A673 (cell line): Measurements from ENCODE around the gene CDK2. TPM values are rescaled to one million over a fixed set of nuclear protein-coding genes. Genes with fewer than 3 reads are reported as not detected.

ENCODE experiments used
- BruUV-seq: library from RNA; stranded (reverse); fragments of 400-500 nt; replicated peaks from 2 replicates; lab custom pipeline; 2021; lab: Mats Ljungman, UMichigan
- CTCF ChIA-PET: fragments of 300-600 bp; sonication (Branson Sonifier 250); formaldehyde crosslinking; loops from one replicate; lab custom pipeline; 2022; ENCODE audit warnings: antibody characterized with exemption; lab: Charles Lee
- POLR2A ChIA-PET: fragments of 300-600 bp; sonication (Branson Sonifier 250); formaldehyde crosslinking; loops from one replicate; lab custom pipeline; 2022; ENCODE audit warnings: antibody characterized with exemption; ENCODE audit not compliant: low non-redundant PET; lab: Charles Lee
- DNase-seq: peaks from one replicate; pipeline ENCODE4 v3.0.0-alpha.2; 2015; ENCODE audit warnings: low spot score
- H3K27ac ChIP-seq: fragments of 200-600 bp; sonication (generic); 2 replicates; pipeline ENCODE4 v1.5.1; 2016; ENCODE audit warnings: mixed run types, low read depth, mild to moderate bottlenecking, mixed read lengths, antibody characterized with exemption, low read length; ENCODE audit not compliant: poor library complexity, severe bottlenecking
- H3K27me3 ChIP-seq: fragments of 200-600 bp; sonication (generic); replicated peaks from 2 replicates; pipeline ENCODE4 v1.6.1; 2017; ENCODE audit warnings: mixed run types, low read depth, mild to moderate bottlenecking, mixed read lengths, antibody characterized with exemption, low read length; ENCODE audit not compliant: insufficient read depth, poor library complexity
- H3K36me3 ChIP-seq: fragments of 200-600 bp; sonication (generic); 2 replicates; pipeline ENCODE4 v1.6.1; 2016; ENCODE audit warnings: mixed run types, mild to moderate bottlenecking, mixed read lengths, antibody characterized with exemption, low read length; ENCODE audit not compliant: insufficient read depth, poor library complexity, severe bottlenecking
- H3K4me1 ChIP-seq: fragments of 200-600 bp; sonication (generic); 2 replicates; pipeline ENCODE4 v1.6.1; 2017; ENCODE audit warnings: mixed run types, mild to moderate bottlenecking, mixed read lengths, antibody characterized with exemption, low read length; ENCODE audit not compliant: insufficient read depth, poor library complexity, severe bottlenecking
- H3K4me3 ChIP-seq: fragments of 200-600 bp; sonication (generic); 2 replicates; pipeline ENCODE4 v1.5.1; 2016; ENCODE audit warnings: low read depth, mixed run types, mild to moderate bottlenecking, mixed read lengths, low read length; ENCODE audit not compliant: poor library complexity, severe bottlenecking
- H3K9me3 ChIP-seq: fragments of 200-600 bp; sonication (generic); 2 replicates; pipeline ENCODE4 v1.6.1; 2016; ENCODE audit warnings: mixed run types, low read depth, mild to moderate bottlenecking, mixed read lengths, antibody characterized with exemption, low read length; ENCODE audit not compliant: poor library complexity, severe bottlenecking
- CTCF ChIP-seq: fragments of 300-800, 200-600 bp; sonication (generic); conservative IDR thresholded peaks from 2 replicates; pipeline ENCODE4 v1.5.1; 2017; ENCODE audit warnings: low read depth, mild to moderate bottlenecking, antibody characterized with exemption, low read length, moderate library complexity, mixed read lengths
- EZH2 ChIP-seq: fragments of 200-600 bp; sonication (generic); IDR thresholded peaks from 2 replicates; pipeline ENCODE4 v1.6.1; 2017; ENCODE audit warnings: borderline replicate concordance, low read depth, mild to moderate bottlenecking, mixed read lengths, antibody characterized with exemption, low read length; ENCODE audit not compliant: poor library complexity, severe bottlenecking
- intact Hi-C: fragments of 100-400 bp; cut with micrococcal nuclease; formaldehyde crosslinking; loops from one replicate; pipeline ENCODE4 v1.10.0; 2022; ENCODE audit not compliant: unreplicated experiment
- total RNA-seq: library from RNA; stranded (reverse); gene quantifications from 2 replicates; pipeline ENCODE4 v1.2.3, GENCODE V29; 2021

The CDK2 gene
- total RNA-seq, 1 experiment from 2014 or later = 103 TPM

- DNase-seq = peak; percentile 85
- POLR2A ChIA-PET = no interaction called here
- BruUV-seq = no TSS peak
- Histone ChIP-seq H3K27ac (no peak overlapping the region), H3K27me3 (no peaks in the 10 kb centered on the region), H3K4me3 (no peak overlapping the region), H3K9me3 (no peaks in the 10 kb centered on the region), H3K36me3 (no peaks in the 10 kb centered on the region), H3K4me1 (no peaks in the 10 kb centered on the region)
- TF ChIP-seq CTCF = peak; percentile 95
- no peak for TF ChIP-seq EZH2
- intact Hi-C loops = no loop called here
- CTCF ChIA-PET = interaction anchor here (0.6 to 2.0 kb wide), 8 partner anchors 9 to 202 kb away, joined by 3 to 7 read pairs (median 4); partner anchors contain the start of genes ORMDL2, RAB5B and SARNP
Observed at GRCh38 chr12:55940065-55940732, 26.4 kb upstream of the CDK2 start.

GRCh38 chr12:55942055-55942454 lies 24.6 kb upstream of the CDK2 start:
- no TSS peak for BruUV-seq
- no peak overlapping the region for H3K4me3 ChIP-seq
- TF ChIP-seq CTCF = no peak
- no peak for TF ChIP-seq EZH2
- H3K27me3 ChIP-seq = no peaks in the 10 kb centered on the region
- no peaks in the 10 kb centered on the region for H3K4me1 ChIP-seq
- ChIA-PET POLR2A (no interaction called here), CTCF (interaction anchor here (0.8 kb wide), 1 partner anchor 203 kb away, joined by 3 read pairs; no protein-coding TSS in a partner anchor)
- H3K9me3 ChIP-seq = no peaks in the 10 kb centered on the region
- intact Hi-C loops = no loop called here
- H3K36me3 ChIP-seq = no peaks in the 10 kb centered on the region
- no peak overlapping the region for H3K27ac ChIP-seq
- DNase-seq = no peak

- H3K36me3 ChIP-seq = no peaks in the 10 kb centered on the region
- no peaks in the 10 kb centered on the region for H3K4me1 ChIP-seq
- H3K27me3 ChIP-seq = no peaks in the 10 kb centered on the region
- intact Hi-C loops = no loop called here
- no peaks in the 10 kb centered on the region for H3K9me3 ChIP-seq
- BruUV-seq = no TSS peak
- no peak overlapping the region for H3K4me3 ChIP-seq
- DNase-seq = no peak
- POLR2A ChIA-PET = no interaction called here
- H3K27ac ChIP-seq = no peak overlapping the region
- CTCF ChIA-PET = interaction anchor here (0.8 kb wide), 1 partner anchor 204 kb away, joined by 3 read pairs; no protein-coding TSS in a partner anchor
- TF ChIP-seq CTCF (no peak), EZH2 (no peak)
Observed at GRCh38 chr12:55942577-55943136, 24.0 kb upstream of the CDK2 start.
